Measurements from ENCODE around the gene COL27A1. TPM values are rescaled to one million over a fixed set of nuclear protein-coding genes. Genes with fewer than 3 reads are reported as not detected.

The COL27A1 gene
- total RNA-seq, 1 experiment from 2014 or later, result not detected

DNA sequence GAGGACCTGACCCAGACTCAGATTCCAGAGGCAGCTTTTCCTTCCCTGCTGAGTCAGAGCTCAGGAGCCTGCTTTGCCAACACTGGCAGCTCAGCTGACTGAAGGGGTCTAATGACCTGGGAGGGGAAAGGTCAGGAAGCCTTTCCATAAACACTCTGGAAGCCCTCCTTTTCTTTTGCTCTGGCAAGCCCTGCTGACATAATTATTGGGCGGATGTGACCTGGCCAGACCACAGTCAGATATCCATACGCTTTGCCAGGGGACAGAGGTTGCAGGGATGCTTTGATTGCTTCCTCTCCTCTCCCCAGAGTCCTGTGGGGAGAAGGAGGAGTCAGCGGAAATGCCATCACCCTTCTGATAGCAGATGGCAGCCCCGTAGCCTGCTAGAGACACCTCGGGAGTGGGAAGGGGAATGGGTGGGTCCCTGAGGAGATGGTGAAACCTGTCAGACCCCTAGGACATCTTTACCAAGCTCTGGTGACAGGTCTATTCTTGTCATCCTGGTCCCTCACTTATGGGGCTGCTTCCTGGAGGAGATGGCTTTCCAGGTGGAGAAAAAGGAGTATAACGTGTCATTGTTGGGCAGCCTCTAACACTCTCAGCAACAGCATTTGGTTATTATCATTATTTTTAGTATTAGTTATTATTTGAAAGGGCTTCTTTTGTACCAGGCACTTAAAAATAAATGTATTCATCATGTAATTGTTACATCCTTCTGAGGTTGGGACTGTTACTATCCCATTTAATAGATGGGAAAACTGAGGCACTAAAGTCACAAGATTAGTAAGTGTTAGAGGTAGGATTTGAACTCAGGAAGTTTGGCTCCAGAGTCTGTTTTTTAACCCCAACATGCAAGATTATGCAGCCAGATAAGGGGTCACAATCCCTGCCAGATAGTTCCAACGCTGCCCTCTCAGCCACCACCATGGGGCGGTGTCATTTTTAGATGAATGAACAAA lies 11.6 kb downstream of the COL27A1 start:
- H4K20me1 ChIP-seq (ENCODE audit: insufficient read depth, low read depth, low read length), result no peaks in the 10 kb centered on the region
- H3K9ac ChIP-seq (ENCODE audit: low read length), result no peak overlapping the region
- H3K4me3 ChIP-seq (ENCODE audit: low read length), result no peak overlapping the region
- no peak overlapping the region for H3K27ac ChIP-seq (ENCODE audit: low read length)
- DNase-seq, result no peak
- no peak overlapping the region for H2AFZ ChIP-seq (ENCODE audit: low read length)
- no peak overlapping the region for H3K4me2 ChIP-seq (ENCODE audit: low read depth, low read length, poor library complexity, severe bottlenecking)
- no peaks in the 10 kb centered on the region for H3K36me3 ChIP-seq (ENCODE audit: insufficient read depth, low read length)
- no peaks in the 10 kb centered on the region for H3K27me3 ChIP-seq (ENCODE audit: low read length)
- no peaks in the 10 kb centered on the region for H3K9me3 ChIP-seq (ENCODE audit: low read length)
- H3K4me1 ChIP-seq (ENCODE audit: low read length), result no peaks in the 10 kb centered on the region
- no peaks in the 10 kb centered on the region; the same call in 1 of the 2 replicates for H3K9me2 ChIP-seq (replicated peaks; ENCODE audit: insufficient read depth, low read length)
- H3K79me2 ChIP-seq (ENCODE audit: low read length), result no peaks in the 10 kb centered on the region

DNA sequence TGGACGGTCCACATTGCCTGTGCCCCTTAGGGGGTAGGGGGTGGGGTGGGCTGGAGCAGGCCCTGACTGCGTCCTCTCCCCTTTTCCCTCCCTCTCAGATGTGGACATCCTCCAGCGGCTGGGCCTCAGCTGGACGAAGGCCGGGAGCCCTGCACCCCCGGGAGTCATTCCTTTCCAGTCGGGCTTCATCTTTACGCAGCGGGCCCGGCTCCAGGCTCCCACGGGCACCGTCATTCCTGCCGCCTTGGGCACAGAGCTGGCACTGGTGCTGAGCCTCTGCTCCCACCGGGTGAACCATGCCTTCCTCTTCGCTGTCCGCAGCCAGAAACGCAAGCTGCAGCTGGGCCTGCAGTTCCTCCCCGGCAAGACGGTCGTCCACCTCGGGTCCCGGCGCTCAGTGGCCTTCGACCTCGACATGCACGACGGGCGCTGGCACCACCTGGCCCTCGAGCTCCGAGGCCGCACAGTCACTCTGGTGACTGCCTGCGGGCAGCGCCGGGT lies 12.3 kb downstream of the COL27A1 start:
- Histone ChIP-seq H3K27me3 (ENCODE audit: low read length) (no peaks in the 10 kb centered on the region), H3K9me2 (replicated peaks; ENCODE audit: insufficient read depth, low read length) (no peaks in the 10 kb centered on the region; the same call in 1 of the 2 replicates), H3K36me3 (ENCODE audit: insufficient read depth, low read length) (no peaks in the 10 kb centered on the region), H3K79me2 (ENCODE audit: low read length) (no peaks in the 10 kb centered on the region), H3K9me3 (ENCODE audit: low read length) (no peaks in the 10 kb centered on the region), H2AFZ (ENCODE audit: low read length) (no peak overlapping the region), H3K4me2 (ENCODE audit: low read depth, low read length, poor library complexity, severe bottlenecking) (no peak overlapping the region), H3K4me1 (ENCODE audit: low read length) (no peaks in the 10 kb centered on the region), H4K20me1 (ENCODE audit: insufficient read depth, low read depth, low read length) (no peaks in the 10 kb centered on the region), H3K9ac (ENCODE audit: low read length) (no peak overlapping the region), H3K4me3 (ENCODE audit: low read length) (no peak overlapping the region), H3K27ac (ENCODE audit: low read length) (no peak overlapping the region)
- no peak for DNase-seq

DNA sequence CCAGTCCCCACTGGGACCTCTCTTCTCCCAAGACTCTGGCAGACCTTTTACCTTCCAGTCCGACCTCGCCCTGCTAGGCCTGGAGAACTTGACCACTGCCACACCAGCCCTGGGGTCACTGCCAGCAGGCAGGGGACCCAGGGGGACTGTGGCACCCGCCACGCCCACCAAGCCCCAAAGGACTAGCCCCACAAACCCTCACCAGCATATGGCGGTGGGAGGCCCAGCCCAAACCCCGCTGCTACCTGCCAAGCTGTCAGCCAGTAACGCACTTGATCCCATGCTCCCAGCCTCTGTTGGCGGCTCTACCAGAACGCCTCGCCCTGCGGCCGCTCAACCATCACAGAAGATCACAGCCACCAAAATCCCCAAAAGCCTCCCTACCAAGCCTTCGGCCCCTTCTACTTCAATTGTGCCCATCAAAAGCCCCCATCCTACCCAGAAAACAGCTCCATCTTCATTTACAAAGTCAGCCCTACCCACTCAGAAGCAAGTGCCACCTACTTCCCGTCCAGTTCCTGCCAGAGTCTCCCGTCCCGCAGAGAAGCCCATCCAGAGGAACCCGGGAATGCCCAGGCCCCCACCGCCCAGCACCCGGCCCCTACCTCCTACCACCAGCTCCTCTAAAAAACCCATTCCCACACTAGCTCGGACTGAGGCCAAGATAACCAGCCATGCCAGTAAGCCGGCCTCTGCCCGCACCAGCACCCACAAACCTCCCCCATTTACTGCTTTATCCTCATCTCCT lies 13.1 kb downstream of the COL27A1 start:
- H2AFZ ChIP-seq (ENCODE audit: low read length), result no peak overlapping the region
- H3K27me3 ChIP-seq (ENCODE audit: low read length), result no peaks in the 10 kb centered on the region
- no peaks in the 10 kb centered on the region for H3K79me2 ChIP-seq (ENCODE audit: low read length)
- H3K27ac ChIP-seq (ENCODE audit: low read length), result no peak overlapping the region
- no peaks in the 10 kb centered on the region for H3K4me1 ChIP-seq (ENCODE audit: low read length)
- H3K4me3 ChIP-seq (ENCODE audit: low read length), result no peak overlapping the region
- no peak for DNase-seq
- no peak overlapping the region for H3K4me2 ChIP-seq (ENCODE audit: low read depth, low read length, poor library complexity, severe bottlenecking)
- no peaks in the 10 kb centered on the region; the same call in 1 of the 2 replicates for H3K9me2 ChIP-seq (replicated peaks; ENCODE audit: insufficient read depth, low read length)
- no peaks in the 10 kb centered on the region for H3K36me3 ChIP-seq (ENCODE audit: insufficient read depth, low read length)
- no peaks in the 10 kb centered on the region for H3K9me3 ChIP-seq (ENCODE audit: low read length)
- no peak overlapping the region for H3K9ac ChIP-seq (ENCODE audit: low read length)
- no peaks in the 10 kb centered on the region for H4K20me1 ChIP-seq (ENCODE audit: insufficient read depth, low read depth, low read length)

DNA sequence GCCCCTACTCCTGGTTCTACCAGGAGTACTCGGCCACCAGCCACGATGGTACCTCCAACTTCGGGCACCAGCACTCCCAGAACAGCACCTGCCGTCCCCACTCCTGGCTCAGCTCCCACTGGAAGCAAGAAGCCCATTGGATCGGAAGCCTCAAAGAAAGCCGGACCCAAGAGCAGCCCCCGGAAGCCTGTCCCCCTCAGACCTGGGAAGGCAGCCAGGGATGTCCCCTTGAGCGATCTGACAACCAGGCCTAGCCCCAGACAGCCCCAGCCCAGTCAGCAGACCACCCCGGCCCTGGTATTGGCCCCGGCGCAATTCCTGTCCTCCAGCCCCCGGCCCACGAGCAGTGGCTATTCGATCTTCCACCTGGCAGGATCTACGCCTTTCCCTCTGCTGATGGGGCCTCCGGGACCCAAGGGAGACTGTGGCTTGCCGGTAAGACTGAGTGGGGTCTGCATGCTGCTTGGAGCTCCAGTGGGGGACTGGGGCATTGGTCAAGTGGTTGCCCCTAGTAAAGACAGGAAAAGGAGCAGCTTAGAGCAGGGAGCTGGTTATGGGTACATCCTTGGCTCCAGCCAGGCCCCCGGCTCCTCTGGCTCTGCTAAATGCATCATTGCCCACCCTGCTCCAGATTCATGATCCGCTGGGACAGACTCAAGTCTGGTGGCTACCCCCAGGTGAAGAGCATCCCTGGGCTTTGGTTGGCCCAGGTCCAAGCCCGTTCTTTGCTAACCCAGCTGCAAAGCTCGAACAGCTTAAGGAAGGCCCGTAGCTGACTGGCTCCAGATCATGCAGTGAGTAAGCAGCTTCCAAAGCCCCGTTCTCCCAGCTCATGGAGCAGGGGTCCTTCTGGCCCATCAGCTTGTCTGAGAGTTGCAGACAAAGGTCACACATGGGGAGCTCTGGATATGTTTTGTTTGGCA lies 14.0 kb downstream of the COL27A1 start:
- H3K4me2 ChIP-seq (ENCODE audit: low read depth, low read length, poor library complexity, severe bottlenecking), result no peak overlapping the region
- no peak overlapping the region for H2AFZ ChIP-seq (ENCODE audit: low read length)
- no peak overlapping the region for H3K4me3 ChIP-seq (ENCODE audit: low read length)
- H3K79me2 ChIP-seq (ENCODE audit: low read length), result no peaks in the 10 kb centered on the region
- DNase-seq, result no peak
- no peaks in the 10 kb centered on the region for H3K36me3 ChIP-seq (ENCODE audit: insufficient read depth, low read length)
- H4K20me1 ChIP-seq (ENCODE audit: insufficient read depth, low read depth, low read length), result no peaks in the 10 kb centered on the region
- H3K9me3 ChIP-seq (ENCODE audit: low read length), result no peaks in the 10 kb centered on the region
- H3K9me2 ChIP-seq (replicated peaks; ENCODE audit: insufficient read depth, low read length), result no peaks in the 10 kb centered on the region; the same call in 1 of the 2 replicates
- no peaks in the 10 kb centered on the region for H3K27me3 ChIP-seq (ENCODE audit: low read length)
- H3K4me1 ChIP-seq (ENCODE audit: low read length), result no peaks in the 10 kb centered on the region
- no peak overlapping the region for H3K27ac ChIP-seq (ENCODE audit: low read length)
- no peak overlapping the region for H3K9ac ChIP-seq (ENCODE audit: low read length)

DNA sequence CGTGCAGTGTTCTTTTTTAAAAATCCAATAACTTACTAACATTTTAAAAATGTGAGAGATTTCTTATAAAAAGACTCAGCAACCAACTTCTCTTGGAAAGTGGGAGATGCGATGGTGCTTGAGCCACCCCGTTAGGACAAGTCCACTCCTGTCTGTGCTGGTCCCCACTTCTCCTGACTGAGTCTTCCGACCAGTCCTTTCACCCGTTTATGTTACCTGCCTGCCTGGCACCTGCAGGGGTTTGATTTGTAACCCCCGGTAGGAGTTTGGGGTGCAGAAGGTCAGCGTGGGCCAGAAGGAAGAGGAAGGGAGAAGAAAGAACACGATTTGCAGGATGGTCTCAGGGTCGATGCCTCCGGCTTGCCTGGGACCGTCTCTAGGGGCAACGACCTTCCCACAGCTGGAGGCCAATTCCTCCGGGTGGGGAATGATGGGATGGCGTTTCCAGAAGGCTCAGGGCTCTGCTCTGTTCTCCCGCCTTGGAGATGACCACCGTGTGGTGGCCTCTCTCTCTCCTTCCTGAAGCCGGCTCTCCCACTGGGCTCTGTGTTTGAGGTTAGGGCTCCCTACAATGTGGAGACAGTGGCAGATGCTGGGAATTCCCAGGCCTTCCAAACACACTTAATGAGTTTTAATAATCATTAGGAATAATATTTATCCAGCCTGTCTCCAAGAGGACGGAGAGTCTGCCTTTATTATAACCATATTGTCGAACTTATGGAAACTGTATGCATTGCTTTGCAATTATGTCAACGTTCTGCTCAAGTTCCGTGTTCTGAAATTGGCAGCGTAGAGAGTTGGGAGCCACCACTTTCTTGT lies 14.8 kb downstream of the COL27A1 start:
- H3K4me3 ChIP-seq (ENCODE audit: low read length), result no peak overlapping the region
- no peak overlapping the region for H3K9ac ChIP-seq (ENCODE audit: low read length)
- H3K9me3 ChIP-seq (ENCODE audit: low read length), result no peaks in the 10 kb centered on the region
- no peaks in the 10 kb centered on the region for H4K20me1 ChIP-seq (ENCODE audit: insufficient read depth, low read depth, low read length)
- no peaks in the 10 kb centered on the region for H3K79me2 ChIP-seq (ENCODE audit: low read length)
- no peaks in the 10 kb centered on the region for H3K27me3 ChIP-seq (ENCODE audit: low read length)
- no peak overlapping the region for H3K27ac ChIP-seq (ENCODE audit: low read length)
- no peaks in the 10 kb centered on the region for H3K36me3 ChIP-seq (ENCODE audit: insufficient read depth, low read length)
- DNase-seq, result no peak
- H3K4me2 ChIP-seq (ENCODE audit: low read depth, low read length, poor library complexity, severe bottlenecking), result no peak overlapping the region
- no peaks in the 10 kb centered on the region; the same call in 1 of the 2 replicates for H3K9me2 ChIP-seq (replicated peaks; ENCODE audit: insufficient read depth, low read length)
- H3K4me1 ChIP-seq (ENCODE audit: low read length), result no peaks in the 10 kb centered on the region
- H2AFZ ChIP-seq (ENCODE audit: low read length), result no peak overlapping the region

DNA sequence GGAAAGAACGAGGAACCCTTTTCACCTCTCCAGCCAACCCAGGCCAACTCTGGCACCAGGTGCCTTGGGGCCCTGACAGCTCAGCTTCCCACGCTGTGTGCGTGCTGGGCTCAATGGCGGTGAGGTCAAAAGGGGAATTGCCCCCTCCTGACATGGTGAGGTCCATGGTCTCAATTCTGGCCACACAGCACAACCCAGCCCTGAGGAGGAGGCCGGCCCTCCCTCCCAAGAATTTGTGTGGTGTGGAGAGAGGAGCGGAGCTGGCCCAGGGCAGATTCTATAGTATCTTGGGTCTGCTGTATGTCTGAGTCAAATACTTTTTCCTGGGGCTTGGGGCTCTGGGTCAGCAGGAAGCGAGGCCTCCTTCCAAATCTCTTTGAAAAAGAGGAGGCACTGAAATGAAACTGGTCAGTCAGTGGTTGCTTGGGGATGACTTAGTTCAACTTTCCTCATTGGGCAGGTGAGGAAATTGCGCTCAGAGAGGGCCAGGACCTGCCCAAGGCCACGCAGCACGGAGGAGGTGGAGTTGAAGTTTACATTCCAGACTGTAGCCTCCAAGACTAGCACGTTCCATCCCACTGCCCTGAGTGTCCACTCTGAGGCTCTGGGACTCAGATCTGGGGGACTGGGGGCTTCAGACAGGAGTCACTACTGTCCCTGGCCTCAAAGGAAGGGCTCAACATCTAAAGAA lies 15.6 kb downstream of the COL27A1 start:
- Histone ChIP-seq H2AFZ (ENCODE audit: low read length) (no peak overlapping the region), H3K27me3 (ENCODE audit: low read length) (no peaks in the 10 kb centered on the region), H4K20me1 (ENCODE audit: insufficient read depth, low read depth, low read length) (no peaks in the 10 kb centered on the region), H3K9me3 (ENCODE audit: low read length) (no peaks in the 10 kb centered on the region), H3K36me3 (ENCODE audit: insufficient read depth, low read length) (no peaks in the 10 kb centered on the region), H3K4me1 (ENCODE audit: low read length) (no peaks in the 10 kb centered on the region), H3K4me3 (ENCODE audit: low read length) (no peak overlapping the region), H3K9ac (ENCODE audit: low read length) (no peak overlapping the region), H3K79me2 (ENCODE audit: low read length) (no peaks in the 10 kb centered on the region), H3K9me2 (replicated peaks; ENCODE audit: insufficient read depth, low read length) (no peaks in the 10 kb centered on the region), H3K27ac (ENCODE audit: low read length) (no peak overlapping the region), H3K4me2 (ENCODE audit: low read depth, low read length, poor library complexity, severe bottlenecking) (no peak overlapping the region)
- no peak for DNase-seq

DNA sequence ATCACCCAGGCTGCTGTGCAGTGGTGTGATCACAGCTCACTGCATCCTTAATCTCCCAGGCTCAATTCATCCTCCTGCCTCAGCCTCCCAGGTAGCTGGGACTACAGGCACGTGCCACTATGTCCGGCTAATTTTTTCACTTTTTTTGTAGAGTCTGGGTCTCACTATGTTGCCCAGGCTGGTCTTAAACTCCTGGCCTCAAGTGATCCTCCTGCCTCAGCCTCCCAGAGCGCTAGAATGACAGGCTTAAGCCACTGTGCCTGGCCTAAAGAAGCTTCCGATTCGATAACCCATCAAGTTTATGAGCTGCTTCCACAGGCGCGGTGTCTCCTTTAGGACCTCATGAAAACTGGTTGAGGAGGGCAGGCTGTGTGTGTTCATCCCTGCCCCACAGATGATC lies 16.2 kb downstream of the COL27A1 start:
- DNase-seq, result no peak
- no peaks in the 10 kb centered on the region for H3K4me1 ChIP-seq (ENCODE audit: low read length)
- H4K20me1 ChIP-seq (ENCODE audit: insufficient read depth, low read depth, low read length), result no peaks in the 10 kb centered on the region
- H3K9ac ChIP-seq (ENCODE audit: low read length), result no peak overlapping the region
- no peaks in the 10 kb centered on the region for H3K27me3 ChIP-seq (ENCODE audit: low read length)
- no peak overlapping the region for H2AFZ ChIP-seq (ENCODE audit: low read length)
- no peak overlapping the region for H3K4me3 ChIP-seq (ENCODE audit: low read length)
- H3K9me3 ChIP-seq (ENCODE audit: low read length), result no peaks in the 10 kb centered on the region
- H3K4me2 ChIP-seq (ENCODE audit: low read depth, low read length, poor library complexity, severe bottlenecking), result no peak overlapping the region
- H3K36me3 ChIP-seq (ENCODE audit: insufficient read depth, low read length), result no peaks in the 10 kb centered on the region
- H3K79me2 ChIP-seq (ENCODE audit: low read length), result no peaks in the 10 kb centered on the region
- no peak overlapping the region for H3K27ac ChIP-seq (ENCODE audit: low read length)
- no peaks in the 10 kb centered on the region for H3K9me2 ChIP-seq (replicated peaks; ENCODE audit: insufficient read depth, low read length)

Data from Karpas-422 (cell line).